Measurements from ENCODE around the gene SLC35G1. TPM values are rescaled to one million over a fixed set of nuclear protein-coding genes. Genes with fewer than 3 reads are reported as not detected.

Gene SLC35G1
- total RNA-seq, 1 experiment from 2014 or later = 9.4 TPM

- H3K4me3 ChIP-seq (replicated peaks in 1 of 2; ENCODE audit: low read depth in 1 of 2, low read length in 2 of 2) = no peak overlapping the region
- TF ChIP-seq REST (IDR thresholded peaks at IDR 0.05; ENCODE audit: low read depth) = no peak
- TF ChIP-seq JUND (IDR thresholded peaks at IDR 0.05) = no peak
- TF ChIP-seq CEBPB (IDR thresholded peaks at IDR 0.05; ENCODE audit: low read depth) = no peak
- no peak for TF ChIP-seq CBX3 (IDR thresholded peaks at IDR 0.05; ENCODE audit: low read depth)
- TF ChIP-seq SRF (IDR thresholded peaks at IDR 0.05; ENCODE audit: low read depth) = no peak
- TF ChIP-seq ZNF274 (IDR thresholded peaks at IDR 0.05; ENCODE audit: low read depth, low read length) = no peak
- no peak for TF ChIP-seq EZH2 (IDR thresholded peaks at IDR 0.05)
- no peak for TF ChIP-seq RAD21 (IDR thresholded peaks at IDR 0.05; ENCODE audit: low read depth)
- TF ChIP-seq ZBTB33 (IDR thresholded peaks at IDR 0.05; ENCODE audit: extremely low read depth, insufficient replicate concordance, low read length) = no peak
- no peak for TF ChIP-seq YY1 (IDR thresholded peaks at IDR 0.05; ENCODE audit: extremely low read depth, insufficient replicate concordance, low read depth, low read length)
- no peak for TF ChIP-seq EGR1 (IDR thresholded peaks at IDR 0.05; ENCODE audit: low read depth)
- no peak for TF ChIP-seq MAX (IDR thresholded peaks at IDR 0.05)
- no peak for TF ChIP-seq POLR2A (IDR thresholded peaks at IDR 0.05; ENCODE audit: borderline replicate concordance, extremely low read depth, insufficient read depth, insufficient read length)
- TF ChIP-seq EZH2phosphoT487 (IDR thresholded peaks at IDR 0.05; ENCODE audit: borderline replicate concordance) = no peak
- no peak for TF ChIP-seq SP1 (IDR thresholded peaks at IDR 0.05; ENCODE audit: low read depth)
- no peak for TF ChIP-seq CTCF (IDR thresholded peaks at IDR 0.05 in 2 of 3, conservative IDR thresholded peaks at IDR 0.05 in 1 of 3; ENCODE audit: borderline replicate concordance in 1 of 3, insufficient read depth in 1 of 3, low read depth in 2 of 3, low read length in 2 of 3)
- no peak for TF ChIP-seq ELF1 (IDR thresholded peaks at IDR 0.05; ENCODE audit: borderline replicate concordance, low read depth)
- no peak for TF ChIP-seq ZFX (IDR thresholded peaks at IDR 0.05)
- H3K4me2 ChIP-seq (ENCODE audit: low read length) = no peak overlapping the region
- no peak overlapping the region for H3K9ac ChIP-seq (ENCODE audit: low read length)
- no peaks in the 10 kb centered on the region for H3K4me1 ChIP-seq (ENCODE audit: control insufficient read depth in 1 of 2, insufficient read depth in 2 of 2, low read length in 2 of 2)
- no peaks in the 10 kb centered on the region for H3K36me3 ChIP-seq (ENCODE audit: control insufficient read depth in 1 of 2, insufficient read depth in 2 of 2, low read length in 2 of 2)
- CTCF ChIA-PET = no interaction called here
- no TSS peak for BruUV-seq (replicated peaks)
- POLR2A ChIA-PET = no interaction called here
- ATAC-seq (no peak), DNase-seq (ENCODE audit: low read depth, low spot score) (no peak)
- no peaks in the 10 kb centered on the region for H3K79me2 ChIP-seq (ENCODE audit: insufficient read depth, low read length)
- H3K27me3 ChIP-seq (ENCODE audit: insufficient read depth, low read length) = no peaks in the 10 kb centered on the region
- H3K9me2 ChIP-seq (ENCODE audit: insufficient read depth) = no peaks in the 10 kb centered on the region
- RAD21 ChIA-PET (ENCODE audit: low non-redundant PET in 1 of 2, low total read pairs in 2 of 2, uncharacterized antibody in 2 of 2, unreplicated experiment in 2 of 2) = no interaction called here
- H3K9me3 ChIP-seq (ENCODE audit: control insufficient read depth in 1 of 2, insufficient read depth in 1 of 2, low read depth in 1 of 2, low read length in 2 of 2) = no peaks in the 10 kb centered on the region
- H3K27ac ChIP-seq (ENCODE audit: low read depth, low read length) = no peak overlapping the region
- intact Hi-C loops (cut with micrococcal nuclease) = no loop called here
- H2AFZ ChIP-seq (ENCODE audit: low read depth, low read length, poor library complexity, severe bottlenecking) = no peak overlapping the region
- H4K20me1 ChIP-seq (ENCODE audit: insufficient read depth) = no peaks in the 10 kb centered on the region
Observed at GRCh38 chr10:93852476-93853095, 41.2 kb upstream of the SLC35G1 start.
